ENCODE measurements around the gene CACNA1S. TPM values are rescaled to one million over a fixed set of nuclear protein-coding genes. Genes with fewer than 3 reads are reported as not detected.

CACNA1S gene
- total RNA-seq, 1 experiment from 2014 or later: not detected

GRCh38 chr1:201138311-201138840, 26.1 kb upstream of the CACNA1S start:
- H2BK15ac ChIP-seq (ENCODE audit: low read depth, low read length): no peak overlapping the region
- H2BK5ac ChIP-seq (ENCODE audit: insufficient read length, low read length): no peak overlapping the region
- H2AFZ ChIP-seq (ENCODE audit: low read length): no peak overlapping the region

More at GRCh38 chr1:201138311-201138840, 26.1 kb upstream of the CACNA1S start:
- no peak overlapping the region for H3K4me3 Mint-ChIP-seq
- Histone ChIP-seq H3K56ac (ENCODE audit: insufficient read length, low read depth, low read length) (no peak overlapping the region), H4K20me1 (ENCODE audit: control insufficient read depth, insufficient read depth, insufficient read length) (no peaks in the 10 kb centered on the region), H3K9me3 (ENCODE audit: control insufficient read depth, low read depth, low read length) (no peaks in the 10 kb centered on the region), H2BK20ac (ENCODE audit: low read depth, low read length, poor library complexity, severe bottlenecking) (no peak overlapping the region), H3K23me2 (ENCODE audit: insufficient read length, low read depth, low read length, poor library complexity, severe bottlenecking) (no peaks in the 10 kb centered on the region), H4K5ac (ENCODE audit: insufficient read length, low read depth, low read length) (no peak overlapping the region), H3K79me1 (ENCODE audit: insufficient read depth, low read depth, low read length, poor library complexity, severe bottlenecking) (no peaks in the 10 kb centered on the region), H2BK12ac (ENCODE audit: insufficient read length, low read depth, low read length) (no peak overlapping the region), H3K9ac (ENCODE audit: extremely low read depth, insufficient read length, low read length) (no peak overlapping the region), H3K18ac (ENCODE audit: insufficient read length, low read depth, low read length) (no peak overlapping the region), H3K79me2 (ENCODE audit: insufficient read depth, low read length) (no peaks in the 10 kb centered on the region), H3K27me3 (ENCODE audit: insufficient read depth, low read length) (no peaks in the 10 kb centered on the region), H2AK5ac (ENCODE audit: insufficient read length, low read length) (no peak overlapping the region), H3K4ac (ENCODE audit: low read depth, low read length) (no peak overlapping the region), H2BK120ac (ENCODE audit: low read depth, low read length, poor library complexity, severe bottlenecking) (no peak overlapping the region), H3K27ac (ENCODE audit: insufficient read length, low read depth, low read length) (no peak overlapping the region), H3K4me1 (ENCODE audit: insufficient read depth, low read length) (no peaks in the 10 kb centered on the region), H3T11ph (ENCODE audit: low read length) (no peak overlapping the region), H3K23ac (ENCODE audit: insufficient read length, low read depth, low read length) (no peak overlapping the region), H4K8ac (replicated peaks; ENCODE audit: insufficient read length, low read depth, low read length) (no peak overlapping the region), H4K91ac (ENCODE audit: insufficient read length, low read depth, low read length) (no peak overlapping the region), H3K4me2 (ENCODE audit: insufficient read depth, insufficient read length, low read length) (no peak overlapping the region), H3K14ac (ENCODE audit: insufficient read depth, low read length) (no peak overlapping the region)
- peaks cover 35 to 80% (median 80%) of the 10 kb centered on the region in 3 experiments; a peak in 6 of 7 replicates for H3K36me3 Mint-ChIP-seq (ENCODE audit: insufficient read depth in 1 of 3, low read depth in 3 of 3)
- H3K27ac Mint-ChIP-seq: no peak overlapping the region
- no CpG with 5 or more reads among the region's 6 CpGs for WGBS (ENCODE audit: extremely low coverage, insufficient read length, low lambda C conversion rate)
- no peaks in the 10 kb centered on the region for H3K4me1 Mint-ChIP-seq
- DNase-seq: no peak
- no peaks in the 10 kb centered on the region; a peak in 1 of 5 replicates for H3K9me3 Mint-ChIP-seq
- TF ChIP-seq, protein P1, sequence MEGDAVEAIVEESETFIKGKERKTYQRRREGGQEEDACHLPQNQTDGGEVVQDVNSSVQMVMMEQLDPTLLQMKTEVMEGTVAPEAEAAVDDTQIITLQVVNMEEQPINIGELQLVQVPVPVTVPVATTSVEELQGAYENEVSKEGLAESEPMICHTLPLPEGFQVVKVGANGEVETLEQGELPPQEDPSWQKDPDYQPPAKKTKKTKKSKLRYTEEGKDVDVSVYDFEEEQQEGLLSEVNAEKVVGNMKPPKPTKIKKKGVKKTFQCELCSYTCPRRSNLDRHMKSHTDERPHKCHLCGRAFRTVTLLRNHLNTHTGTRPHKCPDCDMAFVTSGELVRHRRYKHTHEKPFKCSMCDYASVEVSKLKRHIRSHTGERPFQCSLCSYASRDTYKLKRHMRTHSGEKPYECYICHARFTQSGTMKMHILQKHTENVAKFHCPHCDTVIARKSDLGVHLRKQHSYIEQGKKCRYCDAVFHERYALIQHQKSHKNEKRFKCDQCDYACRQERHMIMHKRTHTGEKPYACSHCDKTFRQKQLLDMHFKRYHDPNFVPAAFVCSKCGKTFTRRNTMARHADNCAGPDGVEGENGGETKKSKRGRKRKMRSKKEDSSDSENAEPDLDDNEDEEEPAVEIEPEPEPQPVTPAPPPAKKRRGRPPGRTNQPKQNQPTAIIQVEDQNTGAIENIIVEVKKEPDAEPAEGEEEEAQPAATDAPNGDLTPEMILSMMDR (conservative IDR thresholded peaks at IDR 0.05): no peak
- H3K27me3 Mint-ChIP-seq (ENCODE audit: low read depth): no peaks in the 10 kb centered on the region

All from H9 (cell line).